WTC11 (cell line): ENCODE results near the gene DNAJC18. TPM values are rescaled to one million over a fixed set of nuclear protein-coding genes. Genes with fewer than 3 reads are reported as not detected.

Source experiments
- ATAC-seq: fragments of 200-7000 bp; cut with Tn5 transposase; 2 replicates; pipeline ENCODE4 v1.10.0; 2021; ENCODE audit warnings: mild to moderate bottlenecking, moderate library complexity
- CTCF ChIA-PET: fragments of 300-600 bp; sonication (Branson Sonifier 250); formaldehyde crosslinking; loops from one replicate; lab custom pipeline; 2021; ENCODE audit warnings: antibody characterized with exemption; lab: Charles Lee
- POLR2A ChIA-PET: fragments of 350-600 bp; sonication (Branson Sonifier 250); formaldehyde crosslinking; loops from one replicate; lab custom pipeline; 2021; ENCODE audit warnings: antibody characterized with exemption; lab: Charles Lee
- DNase-seq: peaks from one replicate; pipeline ENCODE4 v3.0.0; 2021; ENCODE audit warnings: low spot score
- H3K27ac Mint-ChIP-seq: 2 replicates; pipeline ENCODE4 v1.8.0; 2021; ENCODE audit warnings: mixed read lengths
- H3K27me3 Mint-ChIP-seq: 2 replicates; pipeline ENCODE4 v1.8.0; 2021; ENCODE audit warnings: low read depth, mild to moderate bottlenecking, moderate library complexity, mixed read lengths
- H3K36me3 Mint-ChIP-seq: 2 replicates; pipeline ENCODE4 v1.8.0; 2021; ENCODE audit warnings: mixed read lengths
- H3K4me1 Mint-ChIP-seq: 2 replicates; pipeline ENCODE4 v1.8.0; 2022; ENCODE audit warnings: mixed read lengths
- H3K4me3 Mint-ChIP-seq: 2 replicates; pipeline ENCODE4 v1.8.0; 2021; ENCODE audit warnings: mild to moderate bottlenecking, moderate library complexity, mixed read lengths
- H3K9me3 Mint-ChIP-seq: 2 replicates; pipeline ENCODE4 v1.8.0; 2021; ENCODE audit warnings: mixed read lengths
- ETV6 ChIP-seq: sonication (generic); formaldehyde crosslinking; IDR thresholded peaks from 2 replicates; pipeline ENCODE4 v1.8.1; 2022; ENCODE audit warnings: mild to moderate bottlenecking, missing genetic modification reagents
- FOXK1 ChIP-seq: sonication (generic); formaldehyde crosslinking; IDR thresholded peaks from 2 replicates; pipeline ENCODE4 v1.8.0; 2022; ENCODE audit warnings: mild to moderate bottlenecking, moderate library complexity, missing genetic modification reagents
- NR3C1 ChIP-seq: sonication (generic); formaldehyde crosslinking; conservative IDR thresholded peaks from 2 replicates; pipeline ENCODE4 v1.8.1; 2023; ENCODE audit warnings: low read depth, mild to moderate bottlenecking, missing genetic modification reagents
- ZBTB21 ChIP-seq: sonication (generic); formaldehyde crosslinking; IDR thresholded peaks from 2 replicates; pipeline ENCODE4 v1.8.1; 2023; ENCODE audit warnings: mild to moderate bottlenecking, missing genetic modification reagents, borderline replicate concordance
- ZNF219 ChIP-seq: sonication (generic); formaldehyde crosslinking; IDR thresholded peaks from 2 replicates; pipeline ENCODE4 v1.8.0; 2023; ENCODE audit warnings: missing genetic modification reagents, mild to moderate bottlenecking, borderline replicate concordance
- ZNF232 ChIP-seq: sonication (generic); formaldehyde crosslinking; IDR thresholded peaks from 2 replicates; pipeline ENCODE4 v1.8.0; 2022; ENCODE audit warnings: mild to moderate bottlenecking, missing genetic modification reagents
- total RNA-seq: library from RNA; stranded (reverse); gene quantifications from 3 replicates; pipeline ENCODE4 v1.2.3, GENCODE V29; 2021
- TF ChIP-seq, protein P1 (sequence below): sonication (generic); formaldehyde crosslinking; IDR thresholded peaks from 2 replicates; pipeline ENCODE4 v1.8.1; 2023; ENCODE audit warnings: mild to moderate bottlenecking, missing genetic modification reagents, moderate library complexity
- TF ChIP-seq, protein P2 (sequence below): sonication (generic); formaldehyde crosslinking; IDR thresholded peaks from 2 replicates; pipeline ENCODE4 v1.8.0; 2022; ENCODE audit warnings: mild to moderate bottlenecking, missing genetic modification reagents
- TF ChIP-seq, protein P3 (sequence below): sonication (generic); formaldehyde crosslinking; IDR thresholded peaks from 2 replicates; pipeline ENCODE4 v1.8.0; 2022; ENCODE audit warnings: mild to moderate bottlenecking, missing genetic modification reagents
- TF ChIP-seq, protein P4 (sequence below): sonication (generic); formaldehyde crosslinking; IDR thresholded peaks from 2 replicates; pipeline ENCODE4 v1.8.0; 2022; ENCODE audit warnings: missing genetic modification reagents
- TF ChIP-seq, protein P5 (sequence below): fragments of 250-450 bp; sonication (Bioruptor Pico); IDR thresholded peaks from 2 replicates; pipeline ENCODE4 v1.9.0; 2021; ENCODE audit warnings: mild to moderate bottlenecking
- TF ChIP-seq, protein P6 (sequence below): sonication (generic); formaldehyde crosslinking; IDR thresholded peaks from 2 replicates; pipeline ENCODE4 v1.8.0; 2023; ENCODE audit warnings: mild to moderate bottlenecking, missing genetic modification reagents
- TF ChIP-seq, protein P7 (sequence below): sonication (generic); formaldehyde crosslinking; IDR thresholded peaks from 2 replicates; pipeline ENCODE4 v1.8.1; 2022; ENCODE audit warnings: low read depth, mild to moderate bottlenecking, moderate library complexity, missing genetic modification reagents, borderline replicate concordance
- TF ChIP-seq, protein P8 (sequence below): sonication (generic); formaldehyde crosslinking; IDR thresholded peaks from 2 replicates; pipeline ENCODE4 v1.8.0; 2023; ENCODE audit warnings: missing genetic modification reagents

Gene DNAJC18
- total RNA-seq, 1 experiment from 2014 or later: 23.7 TPM

DNA sequence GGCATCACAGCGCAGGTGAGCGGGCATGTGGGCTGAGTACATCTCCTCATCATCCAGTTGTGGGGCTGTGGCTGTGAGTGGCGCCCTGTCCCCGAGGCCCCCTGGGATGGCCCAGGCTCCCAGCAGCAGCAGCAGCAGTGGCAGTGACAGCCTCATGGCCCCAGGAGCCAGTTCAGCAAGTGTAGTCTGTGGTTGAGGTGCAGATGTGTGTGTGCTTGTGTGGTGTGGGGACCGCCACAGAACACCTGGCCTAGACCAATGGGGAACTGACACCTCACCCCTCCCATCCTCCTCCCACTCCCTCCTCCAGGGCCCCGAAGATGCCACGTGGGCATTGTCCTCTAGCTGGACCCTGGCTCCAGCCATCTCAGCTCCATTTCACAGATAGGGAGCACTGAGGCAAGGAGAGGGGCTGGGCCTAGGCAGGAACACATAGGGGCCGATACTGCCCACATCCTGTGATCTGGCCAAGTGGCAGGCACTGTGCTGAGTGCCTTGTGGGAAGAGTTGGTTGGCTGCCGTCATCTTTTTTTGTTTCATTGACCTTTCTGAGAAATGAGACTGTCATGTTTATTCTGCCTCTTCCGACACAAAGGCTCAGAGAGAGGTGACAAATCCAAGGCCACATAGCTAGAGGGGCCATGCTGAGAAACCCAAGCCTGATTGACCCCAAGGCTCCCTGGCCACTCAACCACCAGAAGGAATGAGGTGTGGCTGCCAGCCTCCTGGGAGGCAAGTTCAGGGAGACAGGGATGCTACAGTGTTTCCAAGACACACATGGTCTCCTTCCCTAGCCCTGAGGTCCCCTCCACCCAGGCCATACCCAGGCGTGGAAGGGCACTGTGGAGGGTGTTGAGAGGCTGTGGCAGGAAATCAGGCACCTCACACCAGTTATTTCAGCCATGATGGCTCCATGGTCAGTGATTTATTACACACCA lies 49.4 kb downstream of the DNAJC18 start, which contains the start of gene MZB1:
Gene MZB1 (minus strand): TSS at position 213 of the 938 bp plus-strand sequence. CDS start 57 bp downstream, at position 156.
- POLR2A ChIA-PET: no interaction called here
- DNase-seq (no peak), ATAC-seq (no peak)
- Mint-ChIP-seq H3K36me3 (no peaks in the 10 kb centered on the region), H3K4me3 (no peak within 1 kb of the TSS; the same call in 1 of the 2 replicates), H3K27ac (no peak within 1 kb of the TSS), H3K4me1 (peaks cover 28% of the 10 kb centered on the region), H3K9me3 (no peaks in the 10 kb centered on the region), H3K27me3 (peaks cover 34% of the 10 kb centered on the region)
- CTCF ChIA-PET: interaction anchor here (1.8 to 5.2 kb wide), 4 partner anchors 13 to 48 kb away, joined by 3 to 31 read pairs (median 9); partner anchors contain the start of genes PAIP2 and SPATA24
- TF ChIP-seq ZNF219 (CRISPR knock-in tag) (no peak), FOXK1 (CRISPR knock-in tag) (no peak), ZBTB21 (CRISPR knock-in tag) (no peak), ETV6 (CRISPR knock-in tag) (no peak), ZNF232 (no peak)
- TF ChIP-seq, protein P1, sequence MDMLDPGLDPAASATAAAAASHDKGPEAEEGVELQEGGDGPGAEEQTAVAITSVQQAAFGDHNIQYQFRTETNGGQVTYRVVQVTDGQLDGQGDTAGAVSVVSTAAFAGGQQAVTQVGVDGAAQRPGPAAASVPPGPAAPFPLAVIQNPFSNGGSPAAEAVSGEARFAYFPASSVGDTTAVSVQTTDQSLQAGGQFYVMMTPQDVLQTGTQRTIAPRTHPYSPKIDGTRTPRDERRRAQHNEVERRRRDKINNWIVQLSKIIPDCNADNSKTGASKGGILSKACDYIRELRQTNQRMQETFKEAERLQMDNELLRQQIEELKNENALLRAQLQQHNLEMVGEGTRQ: no peak
- TF ChIP-seq, protein P2, sequence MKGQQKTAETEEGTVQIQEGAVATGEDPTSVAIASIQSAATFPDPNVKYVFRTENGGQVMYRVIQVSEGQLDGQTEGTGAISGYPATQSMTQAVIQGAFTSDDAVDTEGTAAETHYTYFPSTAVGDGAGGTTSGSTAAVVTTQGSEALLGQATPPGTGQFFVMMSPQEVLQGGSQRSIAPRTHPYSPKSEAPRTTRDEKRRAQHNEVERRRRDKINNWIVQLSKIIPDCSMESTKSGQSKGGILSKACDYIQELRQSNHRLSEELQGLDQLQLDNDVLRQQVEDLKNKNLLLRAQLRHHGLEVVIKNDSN (CRISPR knock-in tag): no peak

DNA sequence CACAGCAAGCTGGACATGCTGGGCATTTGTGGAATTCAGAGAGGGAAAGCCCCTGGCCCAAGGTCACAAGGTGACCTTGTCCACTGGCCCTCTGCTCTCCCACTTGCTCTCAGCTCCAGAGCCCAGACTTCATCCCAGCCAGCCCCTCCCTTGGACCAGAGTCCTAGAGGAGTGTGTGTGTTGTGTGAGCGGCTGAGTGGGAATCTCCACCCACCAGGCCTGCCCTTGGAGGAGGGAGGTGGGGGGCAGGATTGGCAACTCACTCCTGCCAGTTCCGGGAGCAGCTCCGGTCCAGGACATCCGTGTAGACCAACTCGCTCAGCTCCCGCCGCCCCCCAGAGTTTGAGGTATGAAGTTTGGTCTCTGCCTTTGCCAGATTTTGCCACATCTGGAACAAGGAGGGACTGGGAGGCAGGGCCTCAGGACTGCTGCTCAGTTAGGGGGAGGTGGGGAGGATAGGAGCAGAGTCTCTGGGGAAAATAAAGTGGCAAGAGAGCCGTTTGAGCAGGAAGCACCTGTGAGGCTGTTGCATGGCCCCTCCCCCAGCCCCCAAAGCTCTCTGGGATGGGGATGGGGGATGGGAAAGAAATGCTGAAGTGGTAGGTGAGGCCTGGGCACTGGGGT lies 51.0 kb downstream of the DNAJC18 start:
- ChIA-PET CTCF (interaction anchor here (0.6 to 1.9 kb wide), 4 partner anchors 14 to 214 kb away, joined by 4 to 11 read pairs (median 6); partner anchors contain the start of gene PAIP2), POLR2A (interaction anchor here (0.5 to 1.7 kb wide), 5 partner anchors 10 to 916 kb away, joined by 3 to 7 read pairs (median 3); partner anchors contain the start of gene MATR3)
- ATAC-seq: peak; percentile 3
- Mint-ChIP-seq H3K9me3 (no peaks in the 10 kb centered on the region), H3K36me3 (no peaks in the 10 kb centered on the region), H3K27me3 (peaks cover 21% of the 10 kb centered on the region), H3K27ac (peak overlapping the region; percentile 48; the same call in 1 of the 2 replicates), H3K4me1 (peaks cover 24% of the 10 kb centered on the region), H3K4me3 (peak overlapping the region; percentile 31)
- DNase-seq: no peak
- TF ChIP-seq, protein P3, sequence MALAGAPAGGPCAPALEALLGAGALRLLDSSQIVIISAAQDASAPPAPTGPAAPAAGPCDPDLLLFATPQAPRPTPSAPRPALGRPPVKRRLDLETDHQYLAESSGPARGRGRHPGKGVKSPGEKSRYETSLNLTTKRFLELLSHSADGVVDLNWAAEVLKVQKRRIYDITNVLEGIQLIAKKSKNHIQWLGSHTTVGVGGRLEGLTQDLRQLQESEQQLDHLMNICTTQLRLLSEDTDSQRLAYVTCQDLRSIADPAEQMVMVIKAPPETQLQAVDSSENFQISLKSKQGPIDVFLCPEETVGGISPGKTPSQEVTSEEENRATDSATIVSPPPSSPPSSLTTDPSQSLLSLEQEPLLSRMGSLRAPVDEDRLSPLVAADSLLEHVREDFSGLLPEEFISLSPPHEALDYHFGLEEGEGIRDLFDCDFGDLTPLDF (CRISPR knock-in tag): no peak
- TF ChIP-seq, protein P4, sequence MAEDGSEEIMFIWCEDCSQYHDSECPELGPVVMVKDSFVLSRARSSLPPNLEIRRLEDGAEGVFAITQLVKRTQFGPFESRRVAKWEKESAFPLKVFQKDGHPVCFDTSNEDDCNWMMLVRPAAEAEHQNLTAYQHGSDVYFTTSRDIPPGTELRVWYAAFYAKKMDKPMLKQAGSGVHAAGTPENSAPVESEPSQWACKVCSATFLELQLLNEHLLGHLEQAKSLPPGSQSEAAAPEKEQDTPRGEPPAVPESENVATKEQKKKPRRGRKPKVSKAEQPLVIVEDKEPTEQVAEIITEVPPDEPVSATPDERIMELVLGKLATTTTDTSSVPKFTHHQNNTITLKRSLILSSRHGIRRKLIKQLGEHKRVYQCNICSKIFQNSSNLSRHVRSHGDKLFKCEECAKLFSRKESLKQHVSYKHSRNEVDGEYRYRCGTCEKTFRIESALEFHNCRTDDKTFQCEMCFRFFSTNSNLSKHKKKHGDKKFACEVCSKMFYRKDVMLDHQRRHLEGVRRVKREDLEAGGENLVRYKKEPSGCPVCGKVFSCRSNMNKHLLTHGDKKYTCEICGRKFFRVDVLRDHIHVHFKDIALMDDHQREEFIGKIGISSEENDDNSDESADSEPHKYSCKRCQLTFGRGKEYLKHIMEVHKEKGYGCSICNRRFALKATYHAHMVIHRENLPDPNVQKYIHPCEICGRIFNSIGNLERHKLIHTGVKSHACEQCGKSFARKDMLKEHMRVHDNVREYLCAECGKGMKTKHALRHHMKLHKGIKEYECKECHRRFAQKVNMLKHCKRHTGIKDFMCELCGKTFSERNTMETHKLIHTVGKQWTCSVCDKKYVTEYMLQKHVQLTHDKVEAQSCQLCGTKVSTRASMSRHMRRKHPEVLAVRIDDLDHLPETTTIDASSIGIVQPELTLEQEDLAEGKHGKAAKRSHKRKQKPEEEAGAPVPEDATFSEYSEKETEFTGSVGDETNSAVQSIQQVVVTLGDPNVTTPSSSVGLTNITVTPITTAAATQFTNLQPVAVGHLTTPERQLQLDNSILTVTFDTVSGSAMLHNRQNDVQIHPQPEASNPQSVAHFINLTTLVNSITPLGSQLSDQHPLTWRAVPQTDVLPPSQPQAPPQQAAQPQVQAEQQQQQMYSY (CRISPR knock-in tag): peak; percentile 82
- TF ChIP-seq, protein P5, sequence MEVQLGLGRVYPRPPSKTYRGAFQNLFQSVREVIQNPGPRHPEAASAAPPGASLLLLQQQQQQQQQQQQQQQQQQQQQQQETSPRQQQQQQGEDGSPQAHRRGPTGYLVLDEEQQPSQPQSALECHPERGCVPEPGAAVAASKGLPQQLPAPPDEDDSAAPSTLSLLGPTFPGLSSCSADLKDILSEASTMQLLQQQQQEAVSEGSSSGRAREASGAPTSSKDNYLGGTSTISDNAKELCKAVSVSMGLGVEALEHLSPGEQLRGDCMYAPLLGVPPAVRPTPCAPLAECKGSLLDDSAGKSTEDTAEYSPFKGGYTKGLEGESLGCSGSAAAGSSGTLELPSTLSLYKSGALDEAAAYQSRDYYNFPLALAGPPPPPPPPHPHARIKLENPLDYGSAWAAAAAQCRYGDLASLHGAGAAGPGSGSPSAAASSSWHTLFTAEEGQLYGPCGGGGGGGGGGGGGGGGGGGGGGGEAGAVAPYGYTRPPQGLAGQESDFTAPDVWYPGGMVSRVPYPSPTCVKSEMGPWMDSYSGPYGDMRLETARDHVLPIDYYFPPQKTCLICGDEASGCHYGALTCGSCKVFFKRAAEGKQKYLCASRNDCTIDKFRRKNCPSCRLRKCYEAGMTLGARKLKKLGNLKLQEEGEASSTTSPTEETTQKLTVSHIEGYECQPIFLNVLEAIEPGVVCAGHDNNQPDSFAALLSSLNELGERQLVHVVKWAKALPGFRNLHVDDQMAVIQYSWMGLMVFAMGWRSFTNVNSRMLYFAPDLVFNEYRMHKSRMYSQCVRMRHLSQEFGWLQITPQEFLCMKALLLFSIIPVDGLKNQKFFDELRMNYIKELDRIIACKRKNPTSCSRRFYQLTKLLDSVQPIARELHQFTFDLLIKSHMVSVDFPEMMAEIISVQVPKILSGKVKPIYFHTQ (CRISPR knock-in tag): no peak
- TF ChIP-seq, protein P6, sequence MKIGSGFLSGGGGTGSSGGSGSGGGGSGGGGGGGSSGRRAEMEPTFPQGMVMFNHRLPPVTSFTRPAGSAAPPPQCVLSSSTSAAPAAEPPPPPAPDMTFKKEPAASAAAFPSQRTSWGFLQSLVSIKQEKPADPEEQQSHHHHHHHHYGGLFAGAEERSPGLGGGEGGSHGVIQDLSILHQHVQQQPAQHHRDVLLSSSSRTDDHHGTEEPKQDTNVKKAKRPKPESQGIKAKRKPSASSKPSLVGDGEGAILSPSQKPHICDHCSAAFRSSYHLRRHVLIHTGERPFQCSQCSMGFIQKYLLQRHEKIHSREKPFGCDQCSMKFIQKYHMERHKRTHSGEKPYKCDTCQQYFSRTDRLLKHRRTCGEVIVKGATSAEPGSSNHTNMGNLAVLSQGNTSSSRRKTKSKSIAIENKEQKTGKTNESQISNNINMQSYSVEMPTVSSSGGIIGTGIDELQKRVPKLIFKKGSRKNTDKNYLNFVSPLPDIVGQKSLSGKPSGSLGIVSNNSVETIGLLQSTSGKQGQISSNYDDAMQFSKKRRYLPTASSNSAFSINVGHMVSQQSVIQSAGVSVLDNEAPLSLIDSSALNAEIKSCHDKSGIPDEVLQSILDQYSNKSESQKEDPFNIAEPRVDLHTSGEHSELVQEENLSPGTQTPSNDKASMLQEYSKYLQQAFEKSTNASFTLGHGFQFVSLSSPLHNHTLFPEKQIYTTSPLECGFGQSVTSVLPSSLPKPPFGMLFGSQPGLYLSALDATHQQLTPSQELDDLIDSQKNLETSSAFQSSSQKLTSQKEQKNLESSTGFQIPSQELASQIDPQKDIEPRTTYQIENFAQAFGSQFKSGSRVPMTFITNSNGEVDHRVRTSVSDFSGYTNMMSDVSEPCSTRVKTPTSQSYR (CRISPR knock-in tag): peak; percentile 83; the same call in 1 of the 2 replicates
- TF ChIP-seq, protein P7, sequence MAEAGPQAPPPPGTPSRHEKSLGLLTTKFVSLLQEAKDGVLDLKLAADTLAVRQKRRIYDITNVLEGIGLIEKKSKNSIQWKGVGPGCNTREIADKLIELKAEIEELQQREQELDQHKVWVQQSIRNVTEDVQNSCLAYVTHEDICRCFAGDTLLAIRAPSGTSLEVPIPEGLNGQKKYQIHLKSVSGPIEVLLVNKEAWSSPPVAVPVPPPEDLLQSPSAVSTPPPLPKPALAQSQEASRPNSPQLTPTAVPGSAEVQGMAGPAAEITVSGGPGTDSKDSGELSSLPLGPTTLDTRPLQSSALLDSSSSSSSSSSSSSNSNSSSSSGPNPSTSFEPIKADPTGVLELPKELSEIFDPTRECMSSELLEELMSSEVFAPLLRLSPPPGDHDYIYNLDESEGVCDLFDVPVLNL (CRISPR knock-in tag): no peak
- TF ChIP-seq, protein P8, sequence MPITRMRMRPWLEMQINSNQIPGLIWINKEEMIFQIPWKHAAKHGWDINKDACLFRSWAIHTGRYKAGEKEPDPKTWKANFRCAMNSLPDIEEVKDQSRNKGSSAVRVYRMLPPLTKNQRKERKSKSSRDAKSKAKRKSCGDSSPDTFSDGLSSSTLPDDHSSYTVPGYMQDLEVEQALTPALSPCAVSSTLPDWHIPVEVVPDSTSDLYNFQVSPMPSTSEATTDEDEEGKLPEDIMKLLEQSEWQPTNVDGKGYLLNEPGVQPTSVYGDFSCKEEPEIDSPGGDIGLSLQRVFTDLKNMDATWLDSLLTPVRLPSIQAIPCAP (CRISPR knock-in tag): no peak
- no peak for TF ChIP-seq NR3C1 (CRISPR knock-in tag)
